Pancreas (tissue), 10 donors: ENCODE measurements around the gene LIFR. TPM values are rescaled to one million over a fixed set of nuclear protein-coding genes. Genes with fewer than 3 reads are reported as not detected.

ENCODE experiments used
- ATAC-seq, 4 donors: fragments of 200-7000 bp; cut with Tn5 transposase; one replicate each; pipeline versions ENCODE4 v1.8.0 to v1.9.1; 2020; ENCODE audit warnings: mild to moderate bottlenecking in 4 of 4, moderate library complexity in 4 of 4
- DNase-seq, 6 donors: peaks; one replicate each; pipeline ENCODE4 v3.0.0-alpha.2; 2020
- FAIRE-seq: peaks from 2 replicates; lab custom pipeline; 2012; peaks lifted over from hg19 to GRCh38; lab: Jason Lieb, UNC
- H3K27ac ChIP-seq, 4 donors: fragments of 200-600 bp; sonication (generic); 1 replicate in 3 of 4; 2 replicates in 1 of 4; pipeline versions ENCODE4 v1.5.0 to v1.8.0; 2020
- H3K27me3 ChIP-seq, 4 donors: fragments of 200-600 bp; one replicate each; pipeline ENCODE4 v1.8.0; 2021
- H3K36me3 ChIP-seq, 3 donors: fragments of 200-600 bp; sonication (generic) in 1 of 3; one replicate each; pipeline versions ENCODE4 v1.5.0 to v1.8.0; 2020 to 2021
- H3K4me1 ChIP-seq, 3 donors: fragments of 200-600 bp; one replicate each; pipeline ENCODE4 v1.8.0; 2021
- H3K4me3 ChIP-seq, 4 donors: fragments of 200-600 bp; sonication (generic) in 2 of 4; one replicate each; pipeline versions ENCODE4 v1.5.0 to v1.8.0; 2020 to 2021
- H3K9me3 ChIP-seq, 4 donors: fragments of 200-600 bp; one replicate each; pipeline ENCODE4 v1.8.0; 2021
- WGBS, 2 donors: extraction: QIAGEN DNeasy Blood & Tissue Kit; methylation state at CpG; one replicate each; pipeline ENCODE4 v1.1.7; 2013; 5-methylcytosine and 5-hydroxymethylcytosine counted together
- intact Hi-C, 3 donors: fragments of 100-400 bp; cut with DNase I; formaldehyde crosslinking; loops; one replicate each; pipeline versions ENCODE4 v1.11.1 to v1.14.2; 2022
- polyA plus RNA-seq, 2 donors: library from polyadenylated mRNA; stranded (reverse); fragments of 200-250 nt; gene quantifications; one replicate each; pipeline ENCODE4 v1.2.3, GENCODE V29; 2013
- total RNA-seq, 6 donors: library from RNA; stranded (reverse); fragmentation: NEBNext Ultra II Directional in 4 of 6; extraction: Animal tissue kit (Norgen Biotek cat#: 25700) in 4 of 6; gene quantifications; one replicate each; pipeline versions ENCODE4 v1.2.1 to v1.2.4, GENCODE V29; 2021 to 2023
- TF ChIP-seq, protein P1 (sequence below), 4 donors: fragments of 200-600 bp; sonication (generic) in 3 of 4; IDR thresholded peaks; one replicate each; pipeline versions ENCODE4 v1.5.0 to v1.8.0; 2021; ENCODE audit warnings: antibody characterized with exemption in 4 of 4
- donor health status: healthy with polysubstance abuse.
- donor health status: DM: no; HTN: no; CAD: no; lungs with moderate emphysema.
- donor health status: DM: no; HTN: no; CAD: no.
- donor health status: control.
- donor health status: control.
- donor health status: Bipolar disorder and iron deficiency.
- donor health status: DM: yes; HTN: yes; CAD: no.
- donor health status: DM: no; HTN: no; CAD: no.
- donor health status: DM: no; HTN: no; CAD: no.
- donor health status: DM: yes; HTN: yes; CAD: no.

LIFR gene
- total and polyA plus RNA-seq, 8 donors, result 4.1 to 32.5 (median 19.1) TPM

GRCh38 chr5:38467353-38468040 lies 88.9 kb downstream of the LIFR start:
- H3K4me3 ChIP-seq, result no peak overlapping the region
- ATAC-seq (peak in 3 of 4 donors; percentile 8 to 22 (median 17)), FAIRE-seq (no peak), DNase-seq (no peak)
- no peaks in the 10 kb centered on the region for H3K9me3 ChIP-seq
- H3K36me3 ChIP-seq, result no peaks in the 10 kb centered on the region
- no peaks in the 10 kb centered on the region for H3K4me1 ChIP-seq
- no peaks in the 10 kb centered on the region for H3K27me3 ChIP-seq
- TF ChIP-seq, protein P1, sequence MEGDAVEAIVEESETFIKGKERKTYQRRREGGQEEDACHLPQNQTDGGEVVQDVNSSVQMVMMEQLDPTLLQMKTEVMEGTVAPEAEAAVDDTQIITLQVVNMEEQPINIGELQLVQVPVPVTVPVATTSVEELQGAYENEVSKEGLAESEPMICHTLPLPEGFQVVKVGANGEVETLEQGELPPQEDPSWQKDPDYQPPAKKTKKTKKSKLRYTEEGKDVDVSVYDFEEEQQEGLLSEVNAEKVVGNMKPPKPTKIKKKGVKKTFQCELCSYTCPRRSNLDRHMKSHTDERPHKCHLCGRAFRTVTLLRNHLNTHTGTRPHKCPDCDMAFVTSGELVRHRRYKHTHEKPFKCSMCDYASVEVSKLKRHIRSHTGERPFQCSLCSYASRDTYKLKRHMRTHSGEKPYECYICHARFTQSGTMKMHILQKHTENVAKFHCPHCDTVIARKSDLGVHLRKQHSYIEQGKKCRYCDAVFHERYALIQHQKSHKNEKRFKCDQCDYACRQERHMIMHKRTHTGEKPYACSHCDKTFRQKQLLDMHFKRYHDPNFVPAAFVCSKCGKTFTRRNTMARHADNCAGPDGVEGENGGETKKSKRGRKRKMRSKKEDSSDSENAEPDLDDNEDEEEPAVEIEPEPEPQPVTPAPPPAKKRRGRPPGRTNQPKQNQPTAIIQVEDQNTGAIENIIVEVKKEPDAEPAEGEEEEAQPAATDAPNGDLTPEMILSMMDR (IDR thresholded peaks at IDR 0.05), result no peak
- H3K27ac ChIP-seq, result peak overlapping the region in 1 of 4 donors; percentile 8
- WGBS, 2 donors, result 53 to 60% methylated on average over 22 of the region's 22 CpGs
- intact Hi-C loops, result no loop called here

GRCh38 chr5:38466424-38467189 lies 89.8 kb downstream of the LIFR start:
- WGBS, 2 donors, result 83 to 84% methylated on average over 24 of the region's 24 CpGs
- Histone ChIP-seq H3K4me3 (no peak overlapping the region), H3K27me3 (no peaks in the 10 kb centered on the region), H3K4me1 (no peaks in the 10 kb centered on the region), H3K36me3 (no peaks in the 10 kb centered on the region), H3K9me3 (no peaks in the 10 kb centered on the region), H3K27ac (no peak overlapping the region)
- TF ChIP-seq, protein P1 (IDR thresholded peaks at IDR 0.05), result no peak
- FAIRE-seq, result no peak
- intact Hi-C loops, result no loop called here
- DNase-seq, result peak in 1 of 6 donors; percentile 69
- peak in 2 of 4 donors; percentile 22 to 28 for ATAC-seq

DNA sequence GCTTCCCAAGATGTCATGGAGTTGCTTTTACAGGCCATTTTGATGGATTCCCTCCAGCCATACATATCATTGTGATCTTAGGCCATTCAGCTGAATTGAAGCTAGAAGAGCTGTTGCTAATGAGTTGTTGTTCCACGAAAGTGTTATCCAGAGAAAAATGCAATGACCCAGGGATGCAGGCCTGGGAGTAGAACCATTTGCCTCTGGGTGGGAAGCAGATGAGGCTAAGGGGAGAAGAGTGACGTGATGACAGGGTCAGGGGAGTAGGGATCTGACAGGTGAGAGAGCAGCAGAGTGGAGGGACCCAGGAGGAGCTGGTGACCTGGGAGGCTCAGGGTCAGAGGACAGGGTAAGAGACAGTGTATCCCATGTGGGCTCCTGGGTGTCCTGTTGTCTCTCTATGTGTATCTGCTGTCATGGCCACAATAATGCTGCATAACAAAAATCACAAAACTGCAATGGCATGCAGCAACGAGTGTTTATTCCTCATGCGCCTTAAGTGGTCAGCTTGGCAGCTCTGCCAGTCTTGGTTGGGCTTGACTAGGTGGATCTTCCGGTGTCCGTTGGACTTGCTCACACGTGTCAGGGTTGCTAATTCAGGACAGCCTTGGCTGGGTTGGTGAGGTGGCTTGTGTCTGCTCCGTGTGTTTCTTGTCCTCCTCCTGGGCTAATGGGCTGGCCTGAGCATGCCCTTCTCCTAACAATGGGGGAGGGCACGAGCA lies 90.6 kb downstream of the LIFR start:
- no peak overlapping the region for H3K4me3 ChIP-seq
- no peaks in the 10 kb centered on the region for H3K27me3 ChIP-seq
- no peak for FAIRE-seq
- DNase-seq, result no peak
- H3K36me3 ChIP-seq, result no peaks in the 10 kb centered on the region
- intact Hi-C loops, result no loop called here
- 91 to 94% methylated on average over 9 of the region's 9 CpGs for WGBS, 2 donors
- H3K9me3 ChIP-seq, result no peaks in the 10 kb centered on the region
- no peak overlapping the region for H3K27ac ChIP-seq
- H3K4me1 ChIP-seq, result no peaks in the 10 kb centered on the region
- no peak for ATAC-seq
- TF ChIP-seq, protein P1 (IDR thresholded peaks at IDR 0.05), result no peak

GRCh38 chr5:38465061-38465460 lies 91.4 kb downstream of the LIFR start:
- H3K36me3 ChIP-seq, result no peaks in the 10 kb centered on the region
- FAIRE-seq, result no peak
- no peak overlapping the region for H3K4me3 ChIP-seq
- intact Hi-C loops, result no loop called here
- H3K4me1 ChIP-seq, result no peaks in the 10 kb centered on the region
- no peak for ATAC-seq
- H3K9me3 ChIP-seq, result no peaks in the 10 kb centered on the region
- 60 to 61% methylated on average over 2 of the region's 2 CpGs for WGBS, 2 donors
- no peak for DNase-seq
- no peaks in the 10 kb centered on the region for H3K27me3 ChIP-seq
- H3K27ac ChIP-seq, result no peak overlapping the region
- TF ChIP-seq, protein P1 (IDR thresholded peaks at IDR 0.05), result no peak
